Measurements from ENCODE around the gene ULK4. TPM values are rescaled to one million over a fixed set of nuclear protein-coding genes. Genes with fewer than 3 reads are reported as not detected.
A peak's percentile ranks its signal among the peaks of the same experiment; 100 is the strongest.

ULK4 gene
- total and polyA plus RNA-seq, 9 of the 15 experiments (the other 6 are each of a cell fraction or from before 2014, with no cell fraction given): 3.0 to 5.9 (median 3.5) TPM

- H3K9me1 ChIP-seq (ENCODE audit: control insufficient read depth, insufficient read depth, low read length): no peaks in the 10 kb centered on the region
- H3K4me1 ChIP-seq (replicated peaks in 1 of 2; ENCODE audit: control insufficient read depth in 2 of 2, insufficient read depth in 2 of 2, low read length in 2 of 2): peaks cover 9 to 16% of the 10 kb centered on the region in 2 experiments; a peak in 4 of 5 replicates
- 20% methylated on average over 20 of the region's 20 CpGs for WGBS (ENCODE audit: insufficient coverage, low coverage, missing lambda C conversion rate)
- ATAC-seq (no peak), FAIRE-seq (no peak), DNase-seq (ENCODE audit: extremely low read depth in 1 of 4, low spot score in 3 of 4) (peak in 2 of 4 experiments; percentile 21 to 33)
- peak overlapping the region; percentile 90 for H3K4me3 ChIP-seq
- CTCF ChIA-PET (ENCODE audit: low intra/inter-chr PET ratio): no interaction called here
- peaks cover 30% of the 10 kb centered on the region for H4K20me1 ChIP-seq (replicated peaks; ENCODE audit: control insufficient read depth, insufficient read depth, low read length)
- peak overlapping the region; percentile 89 for H3K4me2 ChIP-seq (ENCODE audit: insufficient read depth, low read length)
- POLR2A ChIA-PET: interaction anchor here (0.7 to 3.8 kb wide), 13 partner anchors 8 to 1305 kb away, joined by 3 to 33 read pairs (median 4); no protein-coding TSS in a partner anchor
- H2AFZ ChIP-seq (ENCODE audit: low read depth, low read length): peak overlapping the region; percentile 89
- H3K36me3 ChIP-seq (ENCODE audit: control insufficient read depth, insufficient read depth, low read length): no peaks in the 10 kb centered on the region
- no peaks in the 10 kb centered on the region for H3K9me3 ChIP-seq (replicated peaks; ENCODE audit: control insufficient read depth, insufficient read depth, low read depth, low read length)
- peak overlapping the region; percentile 92 to 98 for H3K9ac ChIP-seq (ENCODE audit: insufficient read depth in 1 of 2, low read depth in 2 of 2, low read length in 2 of 2)
- intact Hi-C loops (cut with micrococcal nuclease) (loop anchor here (5.0 kb wide), 1 partner anchor 81 kb away; no protein-coding TSS in a partner anchor), in situ Hi-C loops (cut with MboI) (no loop called here)
- no TSS peak for BruUV-seq (replicated peaks)
- no peak overlapping the region for H3K27ac ChIP-seq (ENCODE audit: extremely low read depth, low read depth, low read length)
- H3K27me3 ChIP-seq (ENCODE audit: control insufficient read depth in 2 of 2, insufficient read depth in 2 of 2, low read length in 2 of 2): peaks cover 5 to 30% of the 10 kb centered on the region in 2 experiments; a peak in 4 of 5 replicates
- peaks cover 41% of the 10 kb centered on the region for H3K79me2 ChIP-seq (ENCODE audit: control insufficient read depth, insufficient read depth, low read length)
- TF ChIP-seq NR1H2 (CRISPR knock-in tag; IDR thresholded peaks at IDR 0.05) (0 out of 2 replicates have a peak, but pooled peaks have one; percentile 22), MYC (IDR thresholded peaks at IDR 0.05; ENCODE audit: low read depth, low read length) (no peak), MYC (CRISPR knock-in tag; IDR thresholded peaks at IDR 0.05; ENCODE audit: borderline replicate concordance, low read depth) (no peak), PRDM10 (IDR thresholded peaks at IDR 0.05; ENCODE audit: partially characterized antibody) (peak; percentile 18), KAT7 (CRISPR knock-in tag; IDR thresholded peaks at IDR 0.05; ENCODE audit: borderline replicate concordance) (no peak), BMI1 (IDR thresholded peaks at IDR 0.05; ENCODE audit: low read length) (0 out of 2 replicates have a peak, but pooled peaks have one; percentile 53), MBD2 (IDR thresholded peaks at IDR 0.05; ENCODE audit: borderline replicate concordance, low read depth) (no peak), BRD4 (IDR thresholded peaks at IDR 0.05) (no peak), ATF4 (CRISPR knock-in tag; IDR thresholded peaks at IDR 0.05) (no peak), KAT8 (IDR thresholded peaks at IDR 0.05; ENCODE audit: low read depth) (no peak), SLC30A9 (CRISPR knock-in tag; IDR thresholded peaks at IDR 0.05) (no peak), MAZ (CRISPR knock-in tag; conservative IDR thresholded peaks at IDR 0.05 in 1 of 2, IDR thresholded peaks at IDR 0.05 in 1 of 2) (no peak), ZNF77 (CRISPR knock-in tag; IDR thresholded peaks at IDR 0.05) (no peak), TRIM28 (IDR thresholded peaks at IDR 0.05) (no peak), CBX8 (IDR thresholded peaks at IDR 0.05; ENCODE audit: borderline replicate concordance, extremely low read depth, low read depth, low read length, poor library complexity, severe bottlenecking) (no peak)
Measured at GRCh38 chr3:41198526-41198925, 763.4 kb downstream of the ULK4 start.

All from K562 (cell line).